H9 (cell line): ENCODE measurements around the gene RDH11. TPM values are rescaled to one million over a fixed set of nuclear protein-coding genes. Genes with fewer than 3 reads are reported as not detected.

Source experiments
- DNase-seq: peaks from one replicate; pipeline ENCODE4 v3.0.0-alpha.2; 2017
- H2AFZ ChIP-seq: one replicate; pipeline ENCODE4 v1.6.1; 2013; ENCODE audit warnings: mild to moderate bottlenecking, low read length, control low read depth, moderate library complexity
- H2AK5ac ChIP-seq: 2 replicates; pipeline ENCODE4 v1.6.1; 2013; ENCODE audit warnings: low read length, control low read depth, mixed read lengths; ENCODE audit not compliant: insufficient read length
- H2BK120ac ChIP-seq: one replicate; pipeline ENCODE4 v1.6.1; 2013; ENCODE audit warnings: low read depth, mild to moderate bottlenecking, low read length, control low read depth, inconsistent platforms; ENCODE audit not compliant: poor library complexity, severe bottlenecking
- H2BK12ac ChIP-seq: 2 replicates; pipeline ENCODE4 v1.6.1; 2013; ENCODE audit warnings: low read length, control low read depth, mixed read lengths, low read depth; ENCODE audit not compliant: insufficient read length
- H2BK15ac ChIP-seq: 2 replicates; pipeline ENCODE4 v1.6.1; 2013; ENCODE audit warnings: low read depth, low read length, control low read depth
- H2BK20ac ChIP-seq: one replicate; pipeline ENCODE4 v1.6.1; 2013; ENCODE audit warnings: low read depth, mild to moderate bottlenecking, low read length, control low read depth, inconsistent platforms; ENCODE audit not compliant: poor library complexity, severe bottlenecking
- H2BK5ac ChIP-seq: 2 replicates; pipeline ENCODE4 v1.6.1; 2013; ENCODE audit warnings: low read length, control low read depth, mixed read lengths; ENCODE audit not compliant: insufficient read length
- H3K14ac ChIP-seq: 2 replicates; pipeline ENCODE4 v1.6.1; 2013; ENCODE audit warnings: low read length, control low read depth; ENCODE audit not compliant: insufficient read depth
- H3K18ac ChIP-seq: 2 replicates; pipeline ENCODE4 v1.6.1; 2013; ENCODE audit warnings: low read depth, mild to moderate bottlenecking, mixed read lengths, low read length, control low read depth; ENCODE audit not compliant: insufficient read length
- H3K23ac ChIP-seq: 2 replicates; pipeline ENCODE4 v1.6.1; 2013; ENCODE audit warnings: low read length, control low read depth, mixed read lengths, low read depth; ENCODE audit not compliant: insufficient read length
- H3K23me2 ChIP-seq: 2 replicates; pipeline ENCODE4 v1.6.1; 2013; ENCODE audit warnings: low read depth, mild to moderate bottlenecking, mixed read lengths, low read length, control low read depth; ENCODE audit not compliant: insufficient read length, poor library complexity, severe bottlenecking
- H3K27ac ChIP-seq: 2 replicates; pipeline ENCODE4 v1.5.1; 2013; ENCODE audit warnings: low read length, control low read depth, mixed read lengths, low read depth; ENCODE audit not compliant: insufficient read length
- H3K27me3 ChIP-seq: 2 replicates; pipeline ENCODE4 v1.6.1; 2013; ENCODE audit warnings: low read length, control low read depth, inconsistent platforms; ENCODE audit not compliant: insufficient read depth
- H3K4ac ChIP-seq: 2 replicates; pipeline ENCODE4 v1.6.1; 2013; ENCODE audit warnings: low read depth, mild to moderate bottlenecking, control low read depth, inconsistent platforms, low read length, moderate library complexity
- H3K4me1 ChIP-seq: 2 replicates; pipeline ENCODE4 v1.6.1; 2013; ENCODE audit warnings: low read length, control low read depth, inconsistent platforms; ENCODE audit not compliant: insufficient read depth
- H3K4me2 ChIP-seq: 2 replicates; pipeline ENCODE4 v1.6.1; 2013; ENCODE audit warnings: low read length, control low read depth, mixed read lengths; ENCODE audit not compliant: insufficient read length, insufficient read depth
- H3K56ac ChIP-seq: 2 replicates; pipeline ENCODE4 v1.6.1; 2013; ENCODE audit warnings: low read depth, mild to moderate bottlenecking, mixed read lengths, low read length, control low read depth; ENCODE audit not compliant: insufficient read length
- H3K79me1 ChIP-seq: 2 replicates; pipeline ENCODE4 v1.6.1; 2013; ENCODE audit warnings: low read depth, mild to moderate bottlenecking, moderate library complexity, low read length, control low read depth, inconsistent platforms; ENCODE audit not compliant: insufficient read depth, poor library complexity, severe bottlenecking
- H3K79me2 ChIP-seq: 2 replicates; pipeline ENCODE4 v1.6.1; 2013; ENCODE audit warnings: low read length, control low read depth, inconsistent platforms; ENCODE audit not compliant: insufficient read depth
- H3K9ac ChIP-seq: 2 replicates; pipeline ENCODE4 v1.6.1; 2013; ENCODE audit warnings: low read length, control low read depth, mixed read lengths; ENCODE audit not compliant: insufficient read length; ENCODE audit errors: extremely low read depth
- H3K9me3 ChIP-seq: one replicate; pipeline ENCODE4 v1.6.1; 2013; ENCODE audit warnings: low read depth, low read length, inconsistent platforms; ENCODE audit not compliant: control insufficient read depth
- H3T11ph ChIP-seq: one replicate; pipeline ENCODE4 v1.6.1; 2013; ENCODE audit warnings: mild to moderate bottlenecking, low read length, control low read depth, inconsistent platforms
- H4K20me1 ChIP-seq: one replicate; pipeline ENCODE4 v1.6.1; 2013; ENCODE audit not compliant: control insufficient read depth, insufficient read length, insufficient read depth
- H4K5ac ChIP-seq: 2 replicates; pipeline ENCODE4 v1.6.1; 2013; ENCODE audit warnings: low read depth, mild to moderate bottlenecking, mixed read lengths, low read length, control low read depth; ENCODE audit not compliant: insufficient read length
- H4K8ac ChIP-seq: replicated peaks from 2 replicates; pipeline ENCODE4 v1.6.1; 2013; ENCODE audit warnings: low read length, control low read depth, mixed read lengths, low read depth; ENCODE audit not compliant: insufficient read length
- H4K91ac ChIP-seq: 2 replicates; pipeline ENCODE4 v1.6.1; 2013; ENCODE audit warnings: low read depth, mild to moderate bottlenecking, moderate library complexity, mixed read lengths, low read length, control low read depth; ENCODE audit not compliant: insufficient read length
- H3K27ac Mint-ChIP-seq, 3 experiments: 2 replicates in 2 of 3; 3 replicates in 1 of 3; pipeline ENCODE4 v1.8.0; 2020 to 2021; ENCODE audit warnings: mixed read lengths in 3 of 3, mild to moderate bottlenecking in 1 of 3, moderate library complexity in 1 of 3
- H3K27me3 Mint-ChIP-seq: 2 replicates; pipeline ENCODE4 v1.8.0; 2021; ENCODE audit warnings: low read depth, mild to moderate bottlenecking, moderate library complexity, mixed read lengths
- H3K36me3 Mint-ChIP-seq, 3 experiments: 2 replicates in 2 of 3; 3 replicates in 1 of 3; pipeline ENCODE4 v1.8.0; 2020 to 2021; ENCODE audit warnings: low read depth in 3 of 3, mixed read lengths in 3 of 3; ENCODE audit not compliant: insufficient read depth in 1 of 3
- H3K4me1 Mint-ChIP-seq, 2 experiments: 2 replicates each; pipeline ENCODE4 v1.8.0; 2020; ENCODE audit warnings: mixed read lengths in 2 of 2
- H3K4me3 Mint-ChIP-seq, 2 experiments: 2 replicates in 1 of 2; 3 replicates in 1 of 2; pipeline ENCODE4 v1.8.0; 2020 to 2021; ENCODE audit warnings: mild to moderate bottlenecking in 2 of 2, mixed read lengths in 2 of 2, moderate library complexity in 1 of 2
- H3K9me3 Mint-ChIP-seq, 2 experiments: 2 replicates in 1 of 2; 3 replicates in 1 of 2; pipeline ENCODE4 v1.8.0; 2020; ENCODE audit warnings: mild to moderate bottlenecking in 2 of 2, mixed read lengths in 2 of 2, moderate library complexity in 1 of 2
- WGBS: extraction: QIAGEN DNeasy Blood & Tissue Kit; methylation state at CpG from one replicate; pipeline ENCODE4 v1.1.7; 2013; ENCODE audit warnings: missing lambda C conversion rate, low lambda C conversion rate, mixed read lengths; ENCODE audit not compliant: insufficient read length; ENCODE audit errors: extremely low coverage; 5-methylcytosine and 5-hydroxymethylcytosine counted together
- total RNA-seq: library from RNA; stranded (reverse); gene quantifications from 2 replicates; pipeline ENCODE4 v1.2.1, GENCODE V29; 2021
- TF ChIP-seq, protein P1 (sequence below): fragments of 200-600 bp; sonication (generic); conservative IDR thresholded peaks from 3 replicates; pipeline ENCODE4 v1.8.0; 2021; ENCODE audit warnings: antibody characterized with exemption, mild to moderate bottlenecking

The RDH11 gene
- total RNA-seq, 1 experiment from 2014 or later, result 83.4 TPM

DNA sequence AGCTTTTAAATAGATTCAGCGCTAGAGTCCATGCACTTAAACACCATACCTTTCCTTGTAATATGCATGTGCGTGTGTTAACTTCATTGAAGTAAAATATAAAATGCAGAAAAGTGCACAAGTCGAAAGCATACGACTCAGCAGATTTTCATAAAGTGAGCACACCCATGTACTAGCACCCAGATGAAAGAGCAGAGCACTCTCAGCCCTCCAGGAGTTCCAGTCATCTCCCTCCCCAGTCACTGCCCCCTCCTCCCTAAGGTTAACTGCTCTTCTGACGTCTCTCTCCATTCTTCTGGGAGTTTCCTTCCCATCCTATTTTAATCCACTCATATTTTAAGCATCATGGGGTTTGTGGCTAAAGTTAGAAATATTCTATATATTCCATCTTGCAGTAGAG lies 26.3 kb upstream of the RDH11 start:
- no peak overlapping the region for H3K27ac ChIP-seq
- H3K23ac ChIP-seq, result no peak overlapping the region
- no CpG with 5 or more reads among the region's 5 CpGs for WGBS
- no peak overlapping the region for H2BK15ac ChIP-seq
- H3K27me3 ChIP-seq, result no peaks in the 10 kb centered on the region
- no peak overlapping the region for H4K5ac ChIP-seq
- Mint-ChIP-seq H3K27ac (no peak overlapping the region), H3K4me3 (no peak overlapping the region), H3K9me3 (no peaks in the 10 kb centered on the region), H3K27me3 (peaks cover 15% of the 10 kb centered on the region), H3K36me3 (no peaks in the 10 kb centered on the region), H3K4me1 (peaks cover 8 to 11% of the 10 kb centered on the region in 2 experiments; a peak in 3 of 4 replicates)
- H4K91ac ChIP-seq, result no peak overlapping the region
- no peak overlapping the region for H3K18ac ChIP-seq
- H3K14ac ChIP-seq, result no peak overlapping the region
- H3K23me2 ChIP-seq, result no peaks in the 10 kb centered on the region
- no peak overlapping the region for H2BK20ac ChIP-seq
- no peaks in the 10 kb centered on the region for H3K79me2 ChIP-seq
- no peaks in the 10 kb centered on the region for H3K9me3 ChIP-seq
- no peaks in the 10 kb centered on the region for H4K20me1 ChIP-seq
- no peaks in the 10 kb centered on the region for H3K4me1 ChIP-seq
- H2AFZ ChIP-seq, result no peak overlapping the region
- no peak overlapping the region for H2BK120ac ChIP-seq
- DNase-seq, result no peak
- H3K4ac ChIP-seq, result no peak overlapping the region
- no peak overlapping the region for H3K9ac ChIP-seq
- H3K4me2 ChIP-seq, result no peak overlapping the region
- H3K79me1 ChIP-seq, result no peaks in the 10 kb centered on the region
- no peak overlapping the region for H2AK5ac ChIP-seq
- TF ChIP-seq, protein P1, sequence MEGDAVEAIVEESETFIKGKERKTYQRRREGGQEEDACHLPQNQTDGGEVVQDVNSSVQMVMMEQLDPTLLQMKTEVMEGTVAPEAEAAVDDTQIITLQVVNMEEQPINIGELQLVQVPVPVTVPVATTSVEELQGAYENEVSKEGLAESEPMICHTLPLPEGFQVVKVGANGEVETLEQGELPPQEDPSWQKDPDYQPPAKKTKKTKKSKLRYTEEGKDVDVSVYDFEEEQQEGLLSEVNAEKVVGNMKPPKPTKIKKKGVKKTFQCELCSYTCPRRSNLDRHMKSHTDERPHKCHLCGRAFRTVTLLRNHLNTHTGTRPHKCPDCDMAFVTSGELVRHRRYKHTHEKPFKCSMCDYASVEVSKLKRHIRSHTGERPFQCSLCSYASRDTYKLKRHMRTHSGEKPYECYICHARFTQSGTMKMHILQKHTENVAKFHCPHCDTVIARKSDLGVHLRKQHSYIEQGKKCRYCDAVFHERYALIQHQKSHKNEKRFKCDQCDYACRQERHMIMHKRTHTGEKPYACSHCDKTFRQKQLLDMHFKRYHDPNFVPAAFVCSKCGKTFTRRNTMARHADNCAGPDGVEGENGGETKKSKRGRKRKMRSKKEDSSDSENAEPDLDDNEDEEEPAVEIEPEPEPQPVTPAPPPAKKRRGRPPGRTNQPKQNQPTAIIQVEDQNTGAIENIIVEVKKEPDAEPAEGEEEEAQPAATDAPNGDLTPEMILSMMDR, result no peak
- H4K8ac ChIP-seq, result no peak overlapping the region
- H2BK12ac ChIP-seq, result no peak overlapping the region
- no peak overlapping the region for H2BK5ac ChIP-seq
- no peak overlapping the region for H3K56ac ChIP-seq
- H3T11ph ChIP-seq, result no peak overlapping the region
